DOHH2 (cell line): ENCODE data around the gene EHD2.
"Not testable (repeated sequence)": the region's sequence is repeated elsewhere in the genome, so short reads cannot be mapped to it uniquely, and the experiment has no call there.

Experiments
- H3F3A ChIP-seq: fragments of 200-600 bp; sonication (generic), shearing (Covaris generic); 2 replicates; pipeline ENCODE4 v1.6.0; 2016; ENCODE audit warnings: antibody characterized with exemption, mild to moderate bottlenecking; ENCODE audit not compliant: control insufficient read depth, insufficient read depth
- H3K27ac ChIP-seq: fragments of 200-600 bp; sonication (generic); 2 replicates; pipeline ENCODE4 v1.5.1; 2014; ENCODE audit warnings: low read depth, mild to moderate bottlenecking, low read length, moderate library complexity
- H3K27me3 ChIP-seq: fragments of 200-600 bp; sonication (generic); 2 replicates; pipeline ENCODE4 v1.6.1; 2014; ENCODE audit warnings: mild to moderate bottlenecking, low read length, mixed read lengths; ENCODE audit not compliant: control insufficient read depth
- H3K36me3 ChIP-seq: fragments of 200-600 bp; sonication (generic); 2 replicates; pipeline ENCODE4 v1.6.1; 2014; ENCODE audit warnings: mild to moderate bottlenecking, low read length, moderate library complexity, mixed read lengths; ENCODE audit not compliant: control insufficient read depth
- H3K4me1 ChIP-seq: fragments of 200-600 bp; sonication (generic); 2 replicates; pipeline ENCODE4 v1.6.1; 2014; ENCODE audit warnings: mild to moderate bottlenecking, low read length, mixed read lengths; ENCODE audit not compliant: control insufficient read depth
- H3K4me2 ChIP-seq: fragments of 200-600 bp; sonication (generic); 2 replicates; pipeline ENCODE4 v1.6.0; 2014; ENCODE audit warnings: mild to moderate bottlenecking, low read length, moderate library complexity
- H3K4me3 ChIP-seq: fragments of 200-600 bp; sonication (generic); 2 replicates; pipeline ENCODE4 v1.5.1; 2014; ENCODE audit warnings: mild to moderate bottlenecking, low read length, mixed read lengths
- H3K79me2 ChIP-seq: fragments of 200-600 bp; sonication (generic); 2 replicates; pipeline ENCODE4 v1.6.1; 2014; ENCODE audit warnings: mild to moderate bottlenecking, low read length, mixed read lengths; ENCODE audit not compliant: control insufficient read depth
- H3K9me2 ChIP-seq: fragments of 200-600 bp; sonication (generic); replicated peaks from 2 replicates; pipeline ENCODE4 v1.6.1; 2014; ENCODE audit warnings: mild to moderate bottlenecking, low read length, mixed read lengths; ENCODE audit not compliant: control insufficient read depth
- H3K9me3 ChIP-seq: fragments of 200-600 bp; sonication (generic); 2 replicates; pipeline ENCODE4 v1.6.1; 2014; ENCODE audit warnings: antibody characterized with exemption, low read length, mixed read lengths; ENCODE audit not compliant: control insufficient read depth, insufficient read depth
- H4K20me1 ChIP-seq: fragments of 200-600 bp; sonication (generic); 2 replicates; pipeline ENCODE4 v1.6.0; 2014; ENCODE audit warnings: low read depth, mild to moderate bottlenecking, antibody characterized with exemption, low read length, moderate library complexity; ENCODE audit not compliant: control insufficient read depth, insufficient read depth
- CTCF ChIP-seq: fragments of 200-600 bp; sonication (generic); IDR thresholded peaks from one replicate; pipeline ENCODE4 v1.5.1; 2014; ENCODE audit warnings: antibody characterized with exemption, mild to moderate bottlenecking, low read depth, low read length; ENCODE audit not compliant: poor library complexity, severe bottlenecking
- EZH2phosphoT487 ChIP-seq: fragments of 200-600 bp; sonication (generic); IDR thresholded peaks from 2 replicates; pipeline ENCODE4 v1.6.1; 2017; ENCODE audit warnings: borderline replicate concordance, mild to moderate bottlenecking, antibody characterized with exemption, low read length, moderate library complexity, mixed read lengths

Gene EHD2

GRCh38 chr19:47726467-47726866, 13.2 kb downstream of the EHD2 start:
- Histone ChIP-seq H3K4me2 (no peak overlapping the region), H3K9me2 (no peaks in the 10 kb centered on the region), H3K4me3 (no peak overlapping the region), H3K4me1 (peaks cover 14% of the 10 kb centered on the region; the same call in 1 of the 2 replicates), H3K36me3 (no peaks in the 10 kb centered on the region), H3F3A (no peaks in the 10 kb centered on the region), H3K27me3 (peaks cover 11% of the 10 kb centered on the region), H3K9me3 (no peaks in the 10 kb centered on the region), H4K20me1 (no peaks in the 10 kb centered on the region), H3K79me2 (no peaks in the 10 kb centered on the region), H3K27ac (no peak overlapping the region)
- no peak for TF ChIP-seq EZH2phosphoT487
- no peak for TF ChIP-seq CTCF

DNA sequence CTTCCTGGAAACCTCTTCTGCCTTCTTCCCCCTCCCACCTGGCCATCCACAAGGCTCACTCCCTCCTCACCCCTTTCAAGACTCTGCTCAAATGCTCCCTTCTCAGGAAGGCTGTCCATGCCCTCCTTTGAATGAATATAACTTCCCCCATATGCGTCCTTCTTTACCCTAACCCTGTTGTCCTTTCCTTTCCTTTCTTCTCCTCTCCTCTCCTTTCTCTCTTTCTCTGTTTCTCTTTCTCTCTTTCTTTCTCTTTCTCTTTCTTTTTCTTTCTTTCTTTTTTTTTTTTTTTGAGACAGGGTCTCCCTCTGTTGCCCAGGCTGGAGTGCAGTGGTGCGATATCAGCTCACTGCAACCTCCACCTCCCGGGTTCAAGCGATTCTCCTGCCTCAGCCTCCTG, 15.1 kb downstream of the EHD2 start:
- H3F3A ChIP-seq: not testable (repeated sequence)

DNA sequence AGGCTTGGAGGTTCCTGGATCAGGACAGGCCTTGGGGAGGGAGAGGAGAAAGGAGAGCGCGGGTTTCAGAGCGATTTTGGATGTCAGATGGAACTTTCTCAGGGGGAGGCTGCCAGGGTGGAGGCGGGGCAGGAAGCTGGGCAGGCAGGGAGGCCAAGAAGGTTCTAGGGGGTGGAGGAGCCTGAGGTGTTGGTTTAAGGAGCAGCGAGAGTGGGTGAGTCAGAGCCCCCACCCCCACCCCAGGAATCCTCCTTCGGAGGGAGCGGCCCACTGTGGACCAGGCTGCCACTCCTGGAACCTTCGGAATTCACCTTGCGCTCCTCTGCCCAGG, 16.2 kb downstream of the EHD2 start:
- Histone ChIP-seq H3K4me2 (no peak overlapping the region), H3K9me3 (no peaks in the 10 kb centered on the region), H3K27me3 (peaks cover 6% of the 10 kb centered on the region), H3F3A (no peaks in the 10 kb centered on the region), H4K20me1 (no peaks in the 10 kb centered on the region), H3K79me2 (no peaks in the 10 kb centered on the region), H3K27ac (no peak overlapping the region), H3K4me1 (peaks cover 8% of the 10 kb centered on the region; the same call in 1 of the 2 replicates), H3K36me3 (no peaks in the 10 kb centered on the region), H3K4me3 (no peak overlapping the region), H3K9me2 (no peaks in the 10 kb centered on the region)
- no peak for TF ChIP-seq EZH2phosphoT487
- TF ChIP-seq CTCF: no peak

More for the DNA sequence above, 15.1 kb downstream of the EHD2 start:
- not testable (repeated sequence) for H3K27me3 ChIP-seq, H3K9me2 ChIP-seq, H3K4me1 ChIP-seq, H3K4me3 ChIP-seq, H3K79me2 ChIP-seq, H4K20me1 ChIP-seq, H3K9me3 ChIP-seq, H3K27ac ChIP-seq, H3K36me3 ChIP-seq, H3K4me2 ChIP-seq

GRCh38 chr19:47729799-47730520, 16.7 kb downstream of the EHD2 start:
- no peak overlapping the region for H3K4me2 ChIP-seq
- H3K9me3 ChIP-seq: no peaks in the 10 kb centered on the region
- peaks cover 8% of the 10 kb centered on the region; the same call in 1 of the 2 replicates for H3K4me1 ChIP-seq
- H3F3A ChIP-seq: no peaks in the 10 kb centered on the region
- H3K79me2 ChIP-seq: no peaks in the 10 kb centered on the region
- H4K20me1 ChIP-seq: no peaks in the 10 kb centered on the region
- H3K4me3 ChIP-seq: no peak overlapping the region
- no peak overlapping the region for H3K27ac ChIP-seq
- peaks cover 6% of the 10 kb centered on the region; the same call in 1 of the 2 replicates for H3K27me3 ChIP-seq
- TF ChIP-seq EZH2phosphoT487: no peak
- TF ChIP-seq CTCF: no peak
- no peaks in the 10 kb centered on the region for H3K9me2 ChIP-seq
- H3K36me3 ChIP-seq: no peaks in the 10 kb centered on the region
